PC-3 (cell line): ENCODE results near the gene SAMD4A.

Experiments used
- EZH2 ChIP-seq: fragments of 300-600 bp; sonication (generic); IDR thresholded peaks from one replicate; pipeline ENCODE4 v1.6.1; 2017; ENCODE audit warnings: antibody characterized with exemption, mild to moderate bottlenecking, low read length; ENCODE audit not compliant: unreplicated experiment
- EZH2phosphoT487 ChIP-seq: fragments of 300-600 bp; sonication (generic); IDR thresholded peaks from 2 replicates; pipeline ENCODE4 v1.6.1; 2018; ENCODE audit warnings: mild to moderate bottlenecking, antibody characterized with exemption, low read length, borderline replicate concordance
- TF ChIP-seq, protein P1 (sequence below): fragments of 300-600 bp; sonication (generic); conservative IDR thresholded peaks from 2 replicates; pipeline ENCODE4 v1.5.1; 2017; ENCODE audit warnings: antibody characterized with exemption, low read depth, mild to moderate bottlenecking, low read length

GRCh38 chr14:54815515-54815914 is 248.6 kb downstream of the SAMD4A start:
- TF ChIP-seq, protein P1, sequence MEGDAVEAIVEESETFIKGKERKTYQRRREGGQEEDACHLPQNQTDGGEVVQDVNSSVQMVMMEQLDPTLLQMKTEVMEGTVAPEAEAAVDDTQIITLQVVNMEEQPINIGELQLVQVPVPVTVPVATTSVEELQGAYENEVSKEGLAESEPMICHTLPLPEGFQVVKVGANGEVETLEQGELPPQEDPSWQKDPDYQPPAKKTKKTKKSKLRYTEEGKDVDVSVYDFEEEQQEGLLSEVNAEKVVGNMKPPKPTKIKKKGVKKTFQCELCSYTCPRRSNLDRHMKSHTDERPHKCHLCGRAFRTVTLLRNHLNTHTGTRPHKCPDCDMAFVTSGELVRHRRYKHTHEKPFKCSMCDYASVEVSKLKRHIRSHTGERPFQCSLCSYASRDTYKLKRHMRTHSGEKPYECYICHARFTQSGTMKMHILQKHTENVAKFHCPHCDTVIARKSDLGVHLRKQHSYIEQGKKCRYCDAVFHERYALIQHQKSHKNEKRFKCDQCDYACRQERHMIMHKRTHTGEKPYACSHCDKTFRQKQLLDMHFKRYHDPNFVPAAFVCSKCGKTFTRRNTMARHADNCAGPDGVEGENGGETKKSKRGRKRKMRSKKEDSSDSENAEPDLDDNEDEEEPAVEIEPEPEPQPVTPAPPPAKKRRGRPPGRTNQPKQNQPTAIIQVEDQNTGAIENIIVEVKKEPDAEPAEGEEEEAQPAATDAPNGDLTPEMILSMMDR: no peak
- TF ChIP-seq EZH2 (no peak), EZH2phosphoT487 (no peak)
